ENCODE results near the gene DAND5. TPM values are rescaled to one million over a fixed set of nuclear protein-coding genes. Genes with fewer than 3 reads are reported as not detected.

DAND5 gene
- total and polyA plus RNA-seq, 9 of the 15 experiments (the other 6 are each of a cell fraction or from before 2014, with no cell fraction given) = 0.22 to 0.83 (median 0.60) TPM

DNA sequence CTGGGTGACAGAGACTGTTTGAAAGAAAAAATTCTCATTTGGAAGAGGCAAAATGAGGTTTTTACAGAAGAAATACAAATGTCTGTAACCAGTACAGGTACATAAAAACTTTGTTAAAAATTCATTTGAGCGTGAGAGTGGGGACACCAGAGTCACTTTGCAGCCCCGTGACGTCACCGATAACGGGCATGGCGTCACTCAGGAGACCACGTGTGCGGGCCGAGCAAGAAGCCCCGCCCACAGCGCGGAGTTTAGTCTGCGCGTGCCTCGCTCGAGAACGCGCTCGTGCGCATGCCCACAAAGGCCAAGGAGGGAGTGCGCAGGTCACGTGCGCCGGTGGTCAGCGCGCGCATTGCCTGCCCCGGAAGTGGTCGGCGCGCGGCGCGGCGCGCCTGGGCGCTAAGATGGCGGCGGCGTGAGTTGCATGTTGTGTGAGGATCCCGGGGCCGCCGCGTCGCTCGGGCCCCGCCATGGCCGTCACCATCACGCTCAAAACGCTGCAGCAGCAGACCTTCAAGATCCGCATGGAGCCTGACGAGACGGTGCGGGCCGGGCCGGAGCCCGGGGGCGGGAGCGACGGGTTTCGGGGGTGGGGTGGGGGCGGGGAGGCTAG lies 23.8 kb upstream of the DAND5 start, which contains the start of gene RAD23A (continued):
- TF ChIP-seq, protein P1, sequence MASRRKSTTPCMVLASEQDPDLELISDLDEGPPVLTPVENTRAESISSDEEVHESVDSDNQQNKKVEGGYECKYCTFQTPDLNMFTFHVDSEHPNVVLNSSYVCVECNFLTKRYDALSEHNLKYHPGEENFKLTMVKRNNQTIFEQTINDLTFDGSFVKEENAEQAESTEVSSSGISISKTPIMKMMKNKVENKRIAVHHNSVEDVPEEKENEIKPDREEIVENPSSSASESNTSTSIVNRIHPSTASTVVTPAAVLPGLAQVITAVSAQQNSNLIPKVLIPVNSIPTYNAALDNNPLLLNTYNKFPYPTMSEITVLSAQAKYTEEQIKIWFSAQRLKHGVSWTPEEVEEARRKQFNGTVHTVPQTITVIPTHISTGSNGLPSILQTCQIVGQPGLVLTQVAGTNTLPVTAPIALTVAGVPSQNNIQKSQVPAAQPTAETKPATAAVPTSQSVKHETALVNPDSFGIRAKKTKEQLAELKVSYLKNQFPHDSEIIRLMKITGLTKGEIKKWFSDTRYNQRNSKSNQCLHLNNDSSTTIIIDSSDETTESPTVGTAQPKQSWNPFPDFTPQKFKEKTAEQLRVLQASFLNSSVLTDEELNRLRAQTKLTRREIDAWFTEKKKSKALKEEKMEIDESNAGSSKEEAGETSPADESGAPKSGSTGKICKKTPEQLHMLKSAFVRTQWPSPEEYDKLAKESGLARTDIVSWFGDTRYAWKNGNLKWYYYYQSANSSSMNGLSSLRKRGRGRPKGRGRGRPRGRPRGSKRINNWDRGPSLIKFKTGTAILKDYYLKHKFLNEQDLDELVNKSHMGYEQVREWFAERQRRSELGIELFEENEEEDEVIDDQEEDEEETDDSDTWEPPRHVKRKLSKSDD (conservative IDR thresholded peaks at IDR 0.05; ENCODE audit: low read length) = no peak
- TF ChIP-seq ZFPM2 (CRISPR knock-in tag; IDR thresholded peaks at IDR 0.05) = 0 out of 2 replicates have a peak, but pooled peaks have one; percentile 44
- TF ChIP-seq MEIS2 (IDR thresholded peaks at IDR 0.05; ENCODE audit: partially characterized antibody) = peak; percentile 94
- TF ChIP-seq, protein P2, sequence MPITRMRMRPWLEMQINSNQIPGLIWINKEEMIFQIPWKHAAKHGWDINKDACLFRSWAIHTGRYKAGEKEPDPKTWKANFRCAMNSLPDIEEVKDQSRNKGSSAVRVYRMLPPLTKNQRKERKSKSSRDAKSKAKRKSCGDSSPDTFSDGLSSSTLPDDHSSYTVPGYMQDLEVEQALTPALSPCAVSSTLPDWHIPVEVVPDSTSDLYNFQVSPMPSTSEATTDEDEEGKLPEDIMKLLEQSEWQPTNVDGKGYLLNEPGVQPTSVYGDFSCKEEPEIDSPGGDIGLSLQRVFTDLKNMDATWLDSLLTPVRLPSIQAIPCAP (CRISPR knock-in tag; IDR thresholded peaks at IDR 0.05; ENCODE audit: borderline replicate concordance) = no peak
- TF ChIP-seq SLC30A9 (CRISPR knock-in tag; IDR thresholded peaks at IDR 0.05) = no peak
- TF ChIP-seq MECOM (CRISPR knock-in tag; IDR thresholded peaks at IDR 0.05) = no peak
- TF ChIP-seq ZFP36 (IDR thresholded peaks at IDR 0.05; ENCODE audit: low read depth, low read length, partially characterized antibody) = no peak
- TF ChIP-seq SOX6 (IDR thresholded peaks at IDR 0.05) = peak; percentile 57; the same call in 1 of the 2 replicates
- TF ChIP-seq ZNF3 (CRISPR knock-in tag; IDR thresholded peaks at IDR 0.05) = no peak
- TF ChIP-seq ZNF12 (CRISPR knock-in tag; IDR thresholded peaks at IDR 0.05) = no peak; the same call in 1 of the 2 replicates
- TF ChIP-seq CHAMP1 (IDR thresholded peaks at IDR 0.05) = no peak
- TF ChIP-seq PHF21A (IDR thresholded peaks at IDR 0.05; ENCODE audit: borderline replicate concordance, low read depth) = no peak
- TF ChIP-seq BRF1 (IDR thresholded peaks at IDR 0.05; ENCODE audit: borderline replicate concordance, extremely low read depth, insufficient read length) = no peak
- peak; percentile 98 for TF ChIP-seq USF2 (CRISPR knock-in tag; IDR thresholded peaks at IDR 0.05)
- no peak for TF ChIP-seq ARHGAP35 (IDR thresholded peaks at IDR 0.05; ENCODE audit: partially characterized antibody)
- no peak for TF ChIP-seq HNRNPUL1 (IDR thresholded peaks at IDR 0.05; ENCODE audit: low read length)
- TF ChIP-seq ZNF197 (CRISPR knock-in tag; IDR thresholded peaks at IDR 0.05; ENCODE audit: low read depth) = no peak
- no peak for TF ChIP-seq ZNF133 (CRISPR knock-in tag; IDR thresholded peaks at IDR 0.05)
- TF ChIP-seq ZNF79 (CRISPR knock-in tag; IDR thresholded peaks at IDR 0.05; ENCODE audit: low read depth) = no peak
- TF ChIP-seq FOXM1 (IDR thresholded peaks at IDR 0.05; ENCODE audit: low read depth) = no peak
- TF ChIP-seq FOXM1 (CRISPR knock-in tag; IDR thresholded peaks at IDR 0.05; ENCODE audit: low read depth) = no peak; the same call in 1 of the 2 replicates
- TF ChIP-seq FOS (IDR thresholded peaks at IDR 0.05; ENCODE audit: extremely low read depth, insufficient read length) = peak; percentile 13

All from K562 (cell line).